GM12801 (cell line): ENCODE data around the gene POC1B.

Source experiments
- TF ChIP-seq, protein P1 (sequence below): IDR thresholded peaks from one replicate; pipeline ENCODE4 v1.5.1; 2011; ENCODE audit warnings: control low read depth; ENCODE audit not compliant: insufficient read length; ENCODE audit errors: extremely low read depth

The POC1B gene

DNA sequence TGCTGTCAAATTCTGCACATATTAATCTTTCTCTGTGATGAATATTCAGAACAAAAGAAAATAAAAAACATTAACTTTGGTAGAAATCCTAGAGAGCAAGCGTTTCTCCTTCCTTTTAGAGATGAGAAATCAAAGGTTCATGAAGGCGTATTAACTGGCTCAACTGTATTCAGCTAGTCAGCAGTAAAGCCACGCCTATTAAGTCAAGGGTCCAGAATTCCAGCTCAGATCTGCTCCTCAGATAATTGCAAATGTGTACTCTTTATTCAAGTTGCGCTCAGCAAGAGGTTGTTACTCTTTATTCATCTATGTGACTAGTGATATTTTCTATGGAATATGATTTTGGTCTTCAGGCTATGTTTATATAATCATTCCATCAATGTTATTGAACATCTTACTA lies 13.1 kb upstream of the POC1B start:
- TF ChIP-seq, protein P1, sequence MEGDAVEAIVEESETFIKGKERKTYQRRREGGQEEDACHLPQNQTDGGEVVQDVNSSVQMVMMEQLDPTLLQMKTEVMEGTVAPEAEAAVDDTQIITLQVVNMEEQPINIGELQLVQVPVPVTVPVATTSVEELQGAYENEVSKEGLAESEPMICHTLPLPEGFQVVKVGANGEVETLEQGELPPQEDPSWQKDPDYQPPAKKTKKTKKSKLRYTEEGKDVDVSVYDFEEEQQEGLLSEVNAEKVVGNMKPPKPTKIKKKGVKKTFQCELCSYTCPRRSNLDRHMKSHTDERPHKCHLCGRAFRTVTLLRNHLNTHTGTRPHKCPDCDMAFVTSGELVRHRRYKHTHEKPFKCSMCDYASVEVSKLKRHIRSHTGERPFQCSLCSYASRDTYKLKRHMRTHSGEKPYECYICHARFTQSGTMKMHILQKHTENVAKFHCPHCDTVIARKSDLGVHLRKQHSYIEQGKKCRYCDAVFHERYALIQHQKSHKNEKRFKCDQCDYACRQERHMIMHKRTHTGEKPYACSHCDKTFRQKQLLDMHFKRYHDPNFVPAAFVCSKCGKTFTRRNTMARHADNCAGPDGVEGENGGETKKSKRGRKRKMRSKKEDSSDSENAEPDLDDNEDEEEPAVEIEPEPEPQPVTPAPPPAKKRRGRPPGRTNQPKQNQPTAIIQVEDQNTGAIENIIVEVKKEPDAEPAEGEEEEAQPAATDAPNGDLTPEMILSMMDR, result no peak

GRCh38 chr12:89537389-89537788 lies 11.5 kb upstream of the POC1B start:
- TF ChIP-seq, protein P1, result no peak

DNA sequence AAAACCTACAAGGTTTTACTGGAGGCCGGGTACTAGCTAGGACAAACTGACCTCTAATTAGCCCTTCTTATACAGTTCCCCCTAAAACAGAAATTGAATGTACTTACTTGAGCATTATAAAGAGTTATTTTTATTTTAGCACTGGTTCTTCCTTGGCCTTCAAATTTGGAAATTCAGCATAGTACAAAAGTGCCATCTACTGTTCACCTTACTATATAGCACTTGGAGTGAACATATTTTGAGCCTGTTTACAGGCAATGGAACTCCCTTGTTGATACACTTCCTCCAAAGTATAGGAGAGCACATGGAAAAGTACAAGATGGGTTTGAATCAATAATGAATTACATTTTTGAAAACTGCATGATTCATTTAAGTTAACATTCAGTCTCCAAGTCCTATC lies 3.9 kb upstream of the POC1B start:
- TF ChIP-seq, protein P1, result peak; percentile 8

- TF ChIP-seq, protein P1, result no peak
These were observed 2.6 kb upstream of the POC1B start for GRCh38 chr12:89528434-89528833.

- TF ChIP-seq, protein P1, result no peak
These were observed 483 bp downstream of the POC1B start for GRCh38 chr12:89525305-89525823.

- TF ChIP-seq, protein P1, result no peak
These were observed 1.1 kb downstream of the POC1B start, which contains the start of gene GALNT4 for GRCh38 chr12:89524541-89525304. Gene GALNT4 (minus strand): TSS chr12:89524796. CDS start chr12:89524549, 247 bp downstream.

DNA sequence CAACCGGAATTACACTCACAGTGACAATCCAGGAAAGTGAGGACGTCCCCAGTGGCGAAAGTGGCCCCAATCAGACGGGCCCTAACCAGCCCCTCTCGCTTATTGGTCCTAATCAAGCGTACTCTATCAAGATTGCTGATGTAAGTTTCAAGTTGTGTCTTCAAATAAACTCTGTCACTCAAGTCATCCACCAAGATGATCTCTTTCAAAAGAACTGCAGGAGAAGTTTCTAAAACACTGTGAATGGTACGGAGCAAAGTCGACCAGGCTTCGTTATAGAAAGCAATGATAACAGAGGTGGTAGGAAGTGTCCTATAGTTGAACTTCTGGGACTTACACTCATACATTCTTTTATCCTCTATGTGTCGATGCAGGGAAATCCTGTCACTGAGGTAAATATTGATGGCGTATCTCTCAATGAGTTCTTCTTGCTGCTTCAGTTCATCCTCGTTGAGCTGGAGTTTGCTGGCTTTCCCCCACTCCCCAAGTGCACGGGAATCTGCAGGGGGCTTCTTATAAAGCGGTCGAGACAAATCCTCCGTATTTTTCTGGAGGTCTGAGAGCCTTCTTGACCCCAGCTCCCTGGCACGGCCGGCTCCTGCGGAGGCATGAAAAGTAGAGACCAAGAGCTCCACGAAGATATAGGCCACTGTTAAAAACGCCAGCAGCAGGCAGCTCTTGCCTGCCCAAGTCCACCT lies 1.9 kb downstream of the POC1B start:
- TF ChIP-seq, protein P1, result no peak
